A549 (cell line): ENCODE measurements around the gene NUDT17. TPM values are rescaled to one million over a fixed set of nuclear protein-coding genes. Genes with fewer than 3 reads are reported as not detected.

ENCODE experiments used
- ATAC-seq, 2 experiments: fragments of 200-7000 bp in 1 of 2; fragments of >200 bp in 1 of 2; cut with Nextera tagmentation in 1 of 2; cut with Tn5 transposase in 1 of 2; 3 replicates each; pipeline versions ENCODE4 v1.8.0 to v1.9.1; 2018 to 2020; ENCODE audit warnings: mild to moderate bottlenecking in 1 of 2, moderate library complexity in 1 of 2
- CTCF ChIA-PET: fragments of 300-600 bp; sonication (Branson Sonifier 250); formaldehyde crosslinking; extraction: SDS; loops from one replicate; lab custom pipeline; 2021; ENCODE audit warnings: antibody characterized with exemption, inconsistent platforms; lab: Yijun Ruan, JAX
- POLR2A ChIA-PET: fragments of 350-600 bp; formaldehyde crosslinking; extraction: SDS; loops from one replicate; lab custom pipeline; 2021; ENCODE audit warnings: antibody characterized with exemption, inconsistent platforms; lab: Yijun Ruan, JAX
- DNase-seq, 2 experiments: peaks; one replicate each; pipeline versions ENCODE4 v3.0.0 to v3.0.0-alpha.2; 2011 to 2016; ENCODE audit warnings: low read depth in 1 of 2, low spot score in 1 of 2
- FAIRE-seq: peaks from 2 replicates; lab custom pipeline; 2011; peaks lifted over from hg19 to GRCh38; lab: Jason Lieb, UNC
- H3K27ac ChIP-seq, 2 experiments: fragments of >200 bp; sonication (Bioruptor Twin); formaldehyde crosslinking; 3 replicates each; pipeline ENCODE4 v1.5.1; 2016 to 2017
- H3K4me1 ChIP-seq: fragments of >200 bp; sonication (Bioruptor Twin); formaldehyde crosslinking; 3 replicates; pipeline ENCODE4 v1.6.1; 2016
- H3K4me2 ChIP-seq: fragments of >200 bp; sonication (Bioruptor Twin); formaldehyde crosslinking; 3 replicates; pipeline ENCODE4 v1.6.1; 2016
- H3K4me3 ChIP-seq: fragments of >200 bp; sonication (Bioruptor Twin); formaldehyde crosslinking; 3 replicates; pipeline ENCODE4 v1.5.1; 2016
- H3K9me3 ChIP-seq: fragments of >200 bp; sonication (Bioruptor Twin); formaldehyde crosslinking; 3 replicates; pipeline ENCODE4 v1.6.1; 2016
- BHLHE40 ChIP-seq: IDR thresholded peaks from 2 replicates; pipeline ENCODE4 v1.6.1; 2012; ENCODE audit warnings: low read depth, low read length, inconsistent platforms
- CTCF ChIP-seq: fragments of >200 bp; sonication (Bioruptor Twin); formaldehyde crosslinking; IDR thresholded peaks from 3 replicates; pipeline ENCODE4 v1.5.1; 2016
- E2F6 ChIP-seq: IDR thresholded peaks from 2 replicates; pipeline ENCODE4 v1.6.1; 2012; ENCODE audit warnings: low read depth, borderline replicate concordance
- EHMT2 ChIP-seq: fragments of 200-600 bp; sonication (generic); IDR thresholded peaks from 2 replicates; pipeline ENCODE4 v1.6.1; 2016; ENCODE audit warnings: antibody characterized with exemption, low read depth, mild to moderate bottlenecking, moderate library complexity
- ELK1 ChIP-seq: fragments of 150-350 bp; IDR thresholded peaks from 2 replicates; pipeline ENCODE4 v1.6.1; 2014; ENCODE audit warnings: low read depth, mild to moderate bottlenecking, low read length
- FOSL2 ChIP-seq, 2 experiments: fragments of 450-650 bp in 1 of 2; fragments of >200 bp in 1 of 2; sonication (Bioruptor Twin) in 1 of 2; formaldehyde crosslinking; IDR thresholded peaks; 2 replicates each; pipeline versions ENCODE4 v1.5.0 to v1.6.1; 2016 to 2020; ENCODE audit warnings: mild to moderate bottlenecking in 1 of 2, moderate library complexity in 1 of 2
- FOXS1 ChIP-seq: fragments of 250-450 bp; sonication (Bioruptor Pico); IDR thresholded peaks from 2 replicates; pipeline ENCODE4 v1.5.0; 2020; ENCODE audit warnings: mild to moderate bottlenecking, moderate library complexity
- HDAC2 ChIP-seq: fragments of 200-600 bp; sonication (generic); IDR thresholded peaks from 2 replicates; pipeline ENCODE4 v1.6.1; 2016
- HOXA7 ChIP-seq: fragments of 250-450 bp; sonication (Bioruptor Pico); IDR thresholded peaks from 2 replicates; pipeline ENCODE4 v1.5.0; 2020; ENCODE audit warnings: mild to moderate bottlenecking, moderate library complexity
- JUN ChIP-seq, 2 experiments: fragments of >200 bp; sonication (Bioruptor Twin); formaldehyde crosslinking; IDR thresholded peaks; 2 replicates in 1 of 2; 3 replicates in 1 of 2; pipeline ENCODE4 v1.6.1; 2016 to 2017
- MAFK ChIP-seq: fragments of 450-650 bp; IDR thresholded peaks from 2 replicates; pipeline ENCODE4 v1.6.1; 2014; ENCODE audit not compliant: partially characterized antibody
- NFE2L2 ChIP-seq: fragments of 150-350 bp; conservative IDR thresholded peaks from 2 replicates; pipeline ENCODE4 v1.6.1; 2014; ENCODE audit warnings: low read length
- PBX3 ChIP-seq: IDR thresholded peaks from 2 replicates; pipeline ENCODE4 v1.6.1; 2012
- PHF8 ChIP-seq: fragments of 200-600 bp; sonication (generic); IDR thresholded peaks from 2 replicates; pipeline ENCODE4 v1.6.1; 2016; ENCODE audit warnings: low read depth, mild to moderate bottlenecking, antibody characterized with exemption, moderate library complexity, borderline replicate concordance
- POLR2AphosphoS2 ChIP-seq: conservative IDR thresholded peaks from 2 replicates; pipeline ENCODE4 v1.6.1; 2012; ENCODE audit warnings: low read length, improper control_type of control experiment, inconsistent platforms
- RARB ChIP-seq: fragments of 250-450 bp; sonication (Bioruptor Pico); IDR thresholded peaks from 2 replicates; pipeline ENCODE4 v1.8.0; 2021; ENCODE audit warnings: mild to moderate bottlenecking, moderate library complexity
- SMC3 ChIP-seq: fragments of >200 bp; sonication (Bioruptor Twin); formaldehyde crosslinking; IDR thresholded peaks from 3 replicates; pipeline ENCODE4 v1.6.1; 2018; ENCODE audit warnings: inconsistent platforms
- SREBF2 ChIP-seq: fragments of 450-650 bp; IDR thresholded peaks from 2 replicates; pipeline ENCODE4 v1.6.1; 2014; ENCODE audit warnings: mild to moderate bottlenecking, moderate library complexity
- USF2 ChIP-seq: fragments of 450-650 bp; IDR thresholded peaks from 2 replicates; pipeline ENCODE4 v1.6.1; 2014; ENCODE audit warnings: antibody characterized with exemption
- ZSCAN20 ChIP-seq: fragments of 250-450 bp; sonication (Bioruptor Pico); IDR thresholded peaks from 2 replicates; pipeline ENCODE4 v1.8.0; 2022; ENCODE audit warnings: mild to moderate bottlenecking, moderate library complexity
- WGBS: methylation state at CpG from one replicate; pipeline ENCODE4 v1.1.6; 2017; ENCODE audit errors: missing lambda C conversion rate; 5-methylcytosine and 5-hydroxymethylcytosine counted together
- polyA plus RNA-seq, 4 experiments: library from polyadenylated mRNA; depleted of rRNA in 3 of 4; stranded (reverse); fragments of >200 nt; fragmentation: RNase III in 1 of 4; extraction: RNeasy Plus Mini Kit Qiagen cat#74134 plus additional on column Dnase treatment in 1 of 4; gene quantifications; 2 replicates in 3 of 4; 3 replicates in 1 of 4; pipeline ENCODE4 v1.2.3, GENCODE V29; 2011 to 2017

The NUDT17 gene
- polyA plus RNA-seq, 2 of the 4 experiments (the other 2 are of a cell fraction): 4.9 to 6.7 TPM

- Histone ChIP-seq H3K4me2 (no peak overlapping the region), H3K4me3 (no peak overlapping the region), H3K4me1 (no peaks in the 10 kb centered on the region), H3K9me3 (no peaks in the 10 kb centered on the region), H3K27ac (no peak overlapping the region)
- ATAC-seq (no peak), FAIRE-seq (no peak), DNase-seq (no peak)
- ChIA-PET CTCF (interaction anchor here (0.8 to 1.7 kb wide), 6 partner anchors 13 to 109 kb away, joined by 3 to 6 read pairs (median 4); partner anchors contain the start of genes ITGA10 and NUDT17), POLR2A (no interaction called here)
- WGBS: 52% methylated on average over 4 of the region's 4 CpGs
- TF ChIP-seq PHF8 (no peak), ELK1 (no peak), HOXA7 (no peak), SREBF2 (no peak), FOSL2 (IDR thresholded peaks at IDR 0.05) (no peak), FOSL2 (CRISPR knock-in tag; IDR thresholded peaks at IDR 0.05) (no peak), ZSCAN20 (CRISPR knock-in tag) (no peak), BHLHE40 (no peak), E2F6 (no peak), PBX3 (no peak), MAFK (no peak), POLR2AphosphoS2 (no peak), RARB (CRISPR knock-in tag) (no peak), EHMT2 (no peak), SMC3 (no peak), NFE2L2 (no peak), USF2 (no peak), HDAC2 (no peak), FOXS1 (no peak), CTCF (no peak), JUN (IDR thresholded peaks at IDR 0.05) (no peak)
Measured at GRCh38 chr1:145868232-145868631, 22.8 kb downstream of the NUDT17 start.
